Measurements from ENCODE around the gene ERN1. TPM values are rescaled to one million over a fixed set of nuclear protein-coding genes. Genes with fewer than 3 reads are reported as not detected.

Gene ERN1
- total RNA-seq (2016; rRNA removed; fragmentation: Illumina TruSeq; extraction: Trizol), result 4.1 and 6.0 TPM in 2 replicates
- total RNA-seq (2016; cell fraction: cytosol; rRNA removed; fragmentation: Illumina TruSeq; extraction: Trizol; ENCODE audit: low read depth), result 3.0 and 3.8 TPM in 2 replicates
- 3.2 and 7.0 TPM in 2 replicates for total RNA-seq (2016; cell fraction: insoluble cytoplasmic fraction; rRNA removed; fragmentation: Illumina TruSeq; extraction: Trizol)
- total RNA-seq (2016; cell fraction: membrane; rRNA removed; fragmentation: Illumina TruSeq; extraction: Trizol), result 4.2 and 4.8 TPM in 2 replicates
- 10.8 and 12.6 TPM in 2 replicates for total RNA-seq (2016; cell fraction: nucleus; rRNA removed; fragmentation: Illumina TruSeq; extraction: Trizol)
- polyA plus RNA-seq (2011; rRNA removed), result 12.7 and 15.7 TPM in 2 replicates
- 9.1 and 10.3 TPM in 2 replicates for polyA plus RNA-seq (2011; cell fraction: cytosol; rRNA removed)
- polyA plus RNA-seq (2011; cell fraction: nucleus; rRNA removed), result 32.7 and 33.0 TPM in 2 replicates
- 20.8 and 22.2 TPM in 2 replicates for polyA plus RNA-seq (2012)
- polyA plus RNA-seq (2016; cell fraction: cytosol; fragmentation: Illumina TruSeq; extraction: Trizol; ENCODE audit: low read depth), result 2.9 and 3.1 TPM in 2 replicates
- 3.3 and 3.6 TPM in 2 replicates for polyA plus RNA-seq (2016; cell fraction: insoluble cytoplasmic fraction; fragmentation: Illumina TruSeq; extraction: Trizol; ENCODE audit: low read depth)
- polyA plus RNA-seq (2016; cell fraction: membrane; fragmentation: Illumina TruSeq; extraction: Trizol; ENCODE audit: low read depth), result 3.4 and 3.6 TPM in 2 replicates
- polyA plus RNA-seq (2016; cell fraction: nucleus; fragmentation: Illumina TruSeq; extraction: Trizol; ENCODE audit: insufficient read depth, low read depth), result 11.5 and 12.4 TPM in 2 replicates
- polyA minus RNA-seq (2011; rRNA and poly(A)+ RNA removed; ENCODE audit: low replicate concordance), result 10.5 and 30.9 TPM in 2 replicates
- 13.3 and 18.1 TPM in 2 replicates for polyA minus RNA-seq (2011; cell fraction: cytosol; rRNA and poly(A)+ RNA removed)
- 48.8 and 61.2 TPM in 2 replicates for polyA minus RNA-seq (2011; cell fraction: nucleus; rRNA and poly(A)+ RNA removed)
- Bru-seq, nascent RNA, result percentile 79 among the genes with signal in this experiment
- BruChase-seq, experiment 1, labeled RNA remaining after a 6-hour chase, result percentile 82 among the genes with signal in this experiment
- percentile 74 among the genes with signal in this experiment for BruChase-seq, experiment 2, labeled RNA remaining after a 2-hour chase
- long read RNA-seq, experiment 1, partial matches to known transcripts, result 1 of 1 reads
- long read RNA-seq, experiment 1, other reads (novel, unspliced or antisense), result 0 of 1 reads
- long read RNA-seq, experiment 2, transcript ERN1-208 (1 exons, 2,068 nt), result major isoform, 15 of 44 reads
- long read RNA-seq, experiment 2, partial matches to known transcripts, result 0 of 44 reads
- long read RNA-seq, experiment 2, other reads (novel, unspliced or antisense), result 29 of 44 reads

GRCh38 chr17:64129765-64130558, at the start of gene ERN1:
ERN1 (minus strand) TSS chr17:64130144; CDS start chr17:64130029, 115 bp downstream.
- Histone ChIP-seq H3K27me3 (ENCODE audit: control insufficient read depth in 1 of 2, insufficient read depth in 2 of 2, low read length in 2 of 2) (no peaks in the 10 kb centered on the region; a peak in 1 of 5 replicates), H3K36me3 (replicated peaks in 1 of 2; ENCODE audit: control insufficient read depth in 1 of 2, insufficient read depth in 2 of 2, low read length in 2 of 2) (no peaks in the 10 kb centered on the region), H3K79me2 (ENCODE audit: insufficient read depth, low read length) (peaks cover 37% of the 10 kb centered on the region), H3K27ac (ENCODE audit: extremely low read length, insufficient read depth, low read length) (peak within 1 kb of the TSS; percentile 81), H3K4me3 (replicated peaks in 1 of 3; ENCODE audit: insufficient read depth in 1 of 3, low read depth in 2 of 3, low read length in 3 of 3) (peak within 1 kb of the TSS; percentile 79 to 96 (median 89)), H3K9ac (ENCODE audit: insufficient read depth, low read depth, low read length) (peak within 1 kb of the TSS; percentile 89), H2AFZ (ENCODE audit: low read length) (no peak within 1 kb of the TSS), H4K20me1 (ENCODE audit: insufficient read depth, low read length) (peaks cover 16% of the 10 kb centered on the region; the same call in 1 of the 2 replicates), H3K9me3 (ENCODE audit: low read length) (no peaks in the 10 kb centered on the region), H3K4me1 (ENCODE audit: insufficient read depth, low read length) (peaks cover 84% of the 10 kb centered on the region), H3K4me2 (ENCODE audit: low read depth, low read length) (peak within 1 kb of the TSS; percentile 92)
- FAIRE-seq, result no peak
- ATAC-seq, result peak; percentile 95
- BruUV-seq (replicated peaks), result no TSS peak
- peak; percentile 82 for DNase-seq (ENCODE audit: low spot score)
- intact Hi-C loops (cut with micrococcal nuclease; ENCODE audit: unreplicated experiment) (loop anchor here (1.0 to 10.0 kb wide), 3 partner anchors 48 to 215 kb away; partner anchors contain the start of genes CSHL1 and GH1), in situ Hi-C loops (cut with HindIII; ENCODE audit: extremely low pct_ligation_motif_present, low pct_unique_long_range_greater_than_20kb) (loop anchor here (5.0 to 10.0 kb wide), 3 partner anchors 68 to 205 kb away; no protein-coding TSS in a partner anchor)
- 9% methylated on average over 54 of the region's 98 CpGs for WGBS (ENCODE audit: low lambda C conversion rate)
- ChIA-PET CTCF (ENCODE audit: low intra/inter-chr PET ratio, low total read pairs) (no interaction called here), POLR2A (interaction anchor here (0.7 to 10.7 kb wide), 10 partner anchors 9 to 101 kb away, joined by 3 to 138 read pairs (median 10); no protein-coding TSS in a partner anchor)
- TF ChIP-seq YEATS4 (CRISPR knock-in tag; IDR thresholded peaks at IDR 0.05; ENCODE audit: borderline replicate concordance), result peak; percentile 88
- TF ChIP-seq NFYC (CRISPR knock-in tag; IDR thresholded peaks at IDR 0.05), result no peak
- no peak for TF ChIP-seq ATF1 (CRISPR knock-in tag; IDR thresholded peaks at IDR 0.05)
- peak; percentile 87 for TF ChIP-seq ASH2L (IDR thresholded peaks at IDR 0.05; ENCODE audit: insufficient read length, low read depth, low read length)
- TF ChIP-seq MAFG (CRISPR knock-in tag; IDR thresholded peaks at IDR 0.05), result no peak
- TF ChIP-seq ZNF280B (CRISPR knock-in tag; IDR thresholded peaks at IDR 0.05; ENCODE audit: borderline replicate concordance), result no peak
- TF ChIP-seq MXD4 (CRISPR knock-in tag; IDR thresholded peaks at IDR 0.05), result peak; percentile 92
- TF ChIP-seq AHDC1 (CRISPR knock-in tag; IDR thresholded peaks at IDR 0.05; ENCODE audit: borderline replicate concordance), result peak; percentile 35; the same call in 1 of the 2 replicates
- no peak for TF ChIP-seq U2AF2 (IDR thresholded peaks at IDR 0.05; ENCODE audit: low read depth, low read length)
- peak; percentile 91 for TF ChIP-seq ZNF709 (CRISPR knock-in tag; IDR thresholded peaks at IDR 0.05)

Measured in HepG2 (cell line).